Vagina (tissue), 2 donors: ENCODE measurements around the gene DACT2.

Experiments
- CTCF ChIP-seq, 3 experiments: fragments of 450-650 bp in 2 of 3; fragments of 200-600 bp in 1 of 3; sonication (generic) in 1 of 3; IDR thresholded peaks; one replicate each; pipeline ENCODE4 v1.5.1; 2017 to 2019; ENCODE audit warnings: antibody characterized with exemption in 3 of 3, mild to moderate bottlenecking in 2 of 3, moderate library complexity in 2 of 3
- POLR2A ChIP-seq, 2 donors: fragments of 450-650 bp; IDR thresholded peaks; one replicate each; pipeline ENCODE4 v1.6.1; 2017; ENCODE audit warnings: antibody characterized with exemption in 2 of 2, mild to moderate bottlenecking in 2 of 2, moderate library complexity in 2 of 2

- TF ChIP-seq POLR2A (IDR thresholded peaks at IDR 0.05) (no peak), CTCF (IDR thresholded peaks at IDR 0.05) (no peak)
Measured at GRCh38 chr6:168274037-168274952, 45.3 kb downstream of the DACT2 start.
